HG03520 (cell line): ENCODE measurements around the gene ACAT2.
"Not testable (repeated sequence)": the region's sequence is repeated elsewhere in the genome, so short reads cannot be mapped to it uniquely, and the experiment has no call there.

ENCODE experiments used
- ATAC-seq: cut with Tn5 transposase; IDR thresholded peaks from one replicate; pipeline ENCODE4 v1.9.1; 2021; ENCODE audit warnings: mild to moderate bottlenecking, moderate library complexity; ENCODE audit not compliant: unreplicated experiment

The ACAT2 gene

DNA sequence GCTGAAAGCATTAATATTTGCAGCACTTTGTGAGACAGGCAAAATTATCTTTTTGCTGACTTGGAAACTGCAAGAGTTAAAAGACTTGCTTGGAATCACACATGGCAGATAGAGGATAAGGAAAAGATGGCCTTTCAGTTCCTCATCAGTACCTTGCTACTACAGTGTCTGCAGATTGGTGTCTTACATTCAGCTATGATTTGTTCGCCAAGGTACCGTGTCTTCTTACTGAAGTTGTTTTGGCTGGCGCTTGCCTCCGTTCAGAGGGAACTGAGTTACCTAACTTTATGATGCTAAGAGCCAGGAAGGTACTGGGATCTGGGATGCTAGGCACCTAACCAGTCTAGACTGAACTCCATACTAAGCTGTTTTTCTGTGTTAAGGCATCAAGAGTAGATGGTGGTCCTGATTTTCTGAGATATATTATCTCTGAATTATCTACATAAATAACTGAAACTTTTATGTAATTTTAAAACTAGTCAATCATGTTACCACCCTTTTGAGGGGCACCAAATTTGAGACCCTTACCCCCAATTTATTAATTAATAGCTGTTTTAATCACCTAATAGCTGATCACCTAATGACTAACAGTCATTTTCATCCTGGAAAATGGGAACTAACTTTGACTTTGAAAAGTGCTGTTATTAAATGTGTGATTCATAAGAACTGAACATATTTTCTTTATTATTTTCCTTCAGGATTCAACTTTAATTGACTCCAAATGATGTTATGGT lies 32.1 kb upstream of the ACAT2 start:
- no peak for ATAC-seq

DNA sequence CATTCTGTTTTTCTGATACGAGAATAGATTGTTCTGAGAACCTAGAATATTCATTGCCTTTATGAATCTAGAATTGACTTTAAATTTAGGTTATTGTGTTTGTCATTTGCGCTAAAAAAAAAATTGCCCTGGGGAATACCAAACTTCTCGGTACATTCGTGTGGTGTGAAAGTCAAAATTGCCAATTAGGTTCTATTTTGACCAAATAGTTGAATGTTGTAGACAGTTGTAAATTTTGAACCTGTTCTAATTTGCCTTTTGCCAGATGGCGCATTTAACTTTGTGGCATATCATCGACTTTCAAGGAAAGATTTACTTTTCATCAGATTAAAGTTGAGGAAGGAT lies 31.5 kb upstream of the ACAT2 start:
- ATAC-seq, result no peak

DNA sequence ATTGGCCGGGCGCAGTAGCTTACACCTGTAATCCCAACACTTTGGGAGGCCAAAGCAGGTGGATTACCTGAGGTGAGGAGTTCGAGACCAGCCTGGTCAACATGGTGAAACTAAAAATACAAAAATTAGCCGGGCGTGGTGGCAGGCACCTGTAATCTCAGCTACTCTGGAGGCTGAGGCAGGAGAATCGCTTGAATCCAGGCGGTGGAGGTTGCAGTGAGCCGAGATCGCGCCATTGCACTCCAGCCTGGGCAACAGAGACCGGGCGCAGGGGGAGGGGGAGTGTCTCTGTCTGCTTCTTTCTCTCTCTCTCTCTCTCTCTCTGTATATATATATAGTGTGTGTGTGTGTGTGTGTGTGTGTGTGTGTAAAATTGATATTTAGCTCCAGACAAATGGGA lies 29.3 kb upstream of the ACAT2 start:
- ATAC-seq, result not testable (repeated sequence)

DNA sequence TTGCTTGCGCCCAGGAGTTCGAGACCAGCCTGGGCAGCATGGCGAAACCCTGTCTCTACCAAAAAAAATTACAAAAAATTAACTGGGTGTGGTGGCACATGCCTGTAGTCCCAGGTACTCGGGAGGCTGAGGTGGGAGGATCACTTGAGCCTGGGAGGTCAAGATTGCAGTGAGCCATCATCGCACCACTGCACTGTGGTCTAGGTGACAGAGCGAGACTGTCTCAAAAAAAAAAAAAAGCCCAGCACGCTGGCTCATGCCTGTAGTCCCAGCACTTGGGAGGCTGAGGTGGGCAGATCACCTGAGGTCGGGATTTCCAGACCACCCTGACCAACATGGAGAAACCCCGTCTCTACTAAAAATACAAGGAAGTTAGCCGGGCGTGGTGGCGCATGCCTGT lies 28.4 kb upstream of the ACAT2 start:
- not testable (repeated sequence) for ATAC-seq

DNA sequence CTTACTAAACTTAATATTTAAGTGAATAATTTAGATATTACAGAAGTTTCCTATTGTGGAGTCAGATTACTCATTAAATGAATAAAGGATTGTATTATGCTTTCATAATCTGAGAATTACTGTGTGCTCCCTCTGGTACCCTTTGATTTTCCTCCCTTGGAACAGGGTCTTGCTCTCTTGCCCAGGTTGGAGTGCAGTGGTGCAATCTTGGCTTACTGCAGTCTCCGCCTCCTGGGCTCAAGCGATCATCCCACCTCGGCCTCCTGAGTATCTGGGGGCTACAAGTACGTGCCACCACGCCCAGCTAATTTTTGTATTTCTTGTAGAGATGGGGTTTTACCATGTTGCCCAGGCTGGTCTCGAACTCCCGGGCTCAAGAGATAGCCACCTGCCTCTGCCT lies 24.9 kb upstream of the ACAT2 start:
- no peak for ATAC-seq

DNA sequence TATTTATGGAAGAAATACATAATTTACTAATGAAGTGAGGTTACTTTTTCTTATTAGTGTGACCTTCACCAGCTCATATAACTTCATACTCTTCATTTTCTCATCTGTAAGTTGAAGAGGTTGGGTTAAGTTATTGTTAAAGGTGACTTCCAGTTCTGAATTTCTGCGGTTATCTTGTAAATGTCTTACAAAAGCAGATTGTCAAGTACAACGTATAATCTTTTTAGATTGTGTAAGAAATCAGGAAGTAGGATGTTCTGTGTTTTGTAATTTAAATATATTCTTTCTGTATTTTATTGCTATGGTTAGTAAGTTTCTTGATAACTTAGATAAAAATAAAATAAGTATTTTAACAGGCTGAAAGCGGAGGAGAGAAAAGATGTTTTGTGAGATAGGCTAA lies 22.5 kb upstream of the ACAT2 start:
- ATAC-seq, result no peak

DNA sequence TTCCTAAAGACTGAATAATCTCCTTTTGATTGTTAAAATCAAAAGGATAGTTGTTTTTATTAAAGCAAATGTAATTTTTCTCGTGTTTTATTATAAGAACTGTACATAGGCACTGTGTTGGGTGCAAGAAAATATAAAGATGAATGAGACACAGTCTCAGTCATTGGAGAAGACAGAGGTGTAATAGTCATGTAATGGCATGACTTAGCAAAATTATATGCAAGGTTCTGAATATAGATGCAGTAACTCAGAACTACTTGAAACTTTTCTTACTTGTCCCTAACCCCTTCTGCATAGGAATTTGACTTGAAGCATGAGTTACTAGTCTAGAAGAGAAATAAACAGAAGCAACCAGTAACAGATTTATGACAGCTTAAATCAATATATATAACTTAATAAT lies 19.7 kb upstream of the ACAT2 start:
- no peak for ATAC-seq

DNA sequence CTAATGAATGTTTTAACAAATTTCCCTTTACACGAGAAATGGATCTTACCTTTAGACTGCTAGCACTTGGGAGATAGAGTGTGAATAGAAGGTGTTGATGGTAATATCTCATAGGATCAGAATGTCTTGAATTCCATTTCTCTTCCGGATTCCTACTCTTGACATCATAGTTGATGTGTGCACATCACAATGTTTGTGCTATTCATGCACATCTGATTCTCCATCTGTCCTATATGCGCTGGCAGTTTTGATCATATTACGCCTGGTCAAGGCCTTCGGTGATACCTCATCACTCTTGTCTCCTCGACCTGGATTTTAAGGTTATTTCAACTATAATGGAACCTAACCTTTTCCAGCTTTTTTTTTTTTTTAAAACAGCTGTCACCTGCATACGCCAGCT lies 16.8 kb upstream of the ACAT2 start:
- no peak for ATAC-seq

DNA sequence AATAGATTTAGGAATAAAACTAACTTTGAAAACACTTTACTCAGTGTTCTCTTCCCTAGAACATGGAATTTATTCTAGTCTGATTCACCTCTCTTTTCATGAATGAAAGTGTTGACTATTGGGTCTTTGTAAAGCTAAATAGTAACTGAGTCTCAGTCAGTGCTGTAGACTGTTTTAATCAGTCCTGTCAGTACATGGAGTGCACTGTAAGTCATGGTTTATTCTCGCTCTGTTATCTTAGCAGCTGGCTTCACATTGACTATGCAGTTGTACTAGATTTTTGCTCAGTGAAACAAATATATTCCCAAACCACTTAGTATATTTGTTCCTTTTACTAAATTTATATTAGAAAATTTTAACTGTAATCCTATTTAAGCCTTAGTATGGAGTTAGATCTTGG lies 15.1 kb upstream of the ACAT2 start:
- no peak for ATAC-seq

DNA sequence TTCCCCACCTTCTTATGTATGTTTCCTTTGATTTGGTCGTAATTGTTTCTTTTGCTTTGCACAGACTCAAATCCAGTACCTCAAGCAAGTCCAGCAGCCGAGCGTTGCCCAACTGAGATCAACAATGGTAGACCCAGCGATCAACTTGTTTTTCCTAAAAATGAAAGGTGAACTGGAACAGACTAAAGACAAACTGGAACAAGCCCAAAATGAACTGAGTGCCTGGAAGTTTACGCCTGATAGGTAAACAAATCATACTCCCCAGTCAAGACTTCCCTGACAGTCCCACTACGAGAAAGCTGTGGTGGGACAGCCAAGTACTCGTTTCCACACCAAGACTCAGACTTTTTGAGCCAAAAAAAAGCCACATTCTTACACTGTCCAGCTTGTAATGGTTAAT lies 13.7 kb upstream of the ACAT2 start:
- ATAC-seq, result not testable (repeated sequence)

DNA sequence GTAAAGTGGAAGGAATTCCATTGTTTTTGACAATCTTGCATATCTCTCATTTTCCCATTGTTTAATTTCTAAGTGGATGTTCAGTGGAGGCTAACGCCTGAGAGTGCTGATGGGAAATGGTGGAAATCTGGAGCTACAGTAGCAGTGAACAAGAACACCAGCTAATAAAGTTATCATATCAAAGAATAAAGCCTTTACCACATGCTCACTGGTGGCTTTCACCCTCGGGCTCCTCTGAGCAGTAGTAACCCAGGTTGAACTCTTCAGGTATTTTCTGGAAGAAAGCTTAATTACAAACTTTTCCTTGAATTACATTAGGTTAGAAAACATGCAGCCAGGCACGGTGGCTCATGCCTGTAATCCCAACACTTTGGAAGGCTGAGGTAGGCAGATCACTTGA lies 10.4 kb upstream of the ACAT2 start:
- no peak for ATAC-seq

DNA sequence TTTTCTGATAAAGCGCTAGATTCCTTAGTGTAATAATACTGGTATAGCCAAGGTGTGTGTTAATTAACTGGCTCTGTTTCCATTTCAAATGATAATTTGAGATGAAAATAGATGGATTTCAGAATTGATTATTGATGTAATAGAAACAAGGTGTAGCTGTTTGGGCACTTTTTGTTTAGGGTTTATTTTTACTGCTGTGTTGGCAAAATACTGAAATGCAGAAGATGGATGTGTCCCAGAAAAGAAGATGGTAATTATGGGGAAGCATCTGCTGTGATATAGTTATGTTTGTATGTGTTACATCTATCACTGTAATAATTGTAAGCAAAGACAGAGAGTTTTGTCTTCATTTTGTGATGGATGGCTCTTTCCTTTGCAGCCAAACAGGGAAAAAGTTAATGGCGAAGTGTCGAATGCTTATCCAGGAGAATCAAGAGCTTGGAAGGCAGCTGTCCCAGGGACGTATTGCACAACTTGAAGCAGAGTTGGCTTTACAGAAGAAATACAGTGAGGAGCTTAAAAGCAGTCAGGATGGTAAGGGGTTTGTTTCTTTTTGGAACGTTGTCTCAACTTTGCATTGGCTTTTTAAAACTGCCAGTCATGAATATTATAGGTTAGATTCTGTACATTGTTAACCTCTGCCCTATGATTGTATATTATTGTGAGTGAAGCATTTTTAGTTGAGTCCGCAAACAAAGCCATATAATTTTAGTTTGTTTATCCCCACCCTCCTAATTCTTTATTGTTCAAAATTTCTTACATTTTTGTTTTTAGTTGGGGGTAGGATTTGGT lies 8.6 kb upstream of the ACAT2 start:
- ATAC-seq, result no peak

DNA sequence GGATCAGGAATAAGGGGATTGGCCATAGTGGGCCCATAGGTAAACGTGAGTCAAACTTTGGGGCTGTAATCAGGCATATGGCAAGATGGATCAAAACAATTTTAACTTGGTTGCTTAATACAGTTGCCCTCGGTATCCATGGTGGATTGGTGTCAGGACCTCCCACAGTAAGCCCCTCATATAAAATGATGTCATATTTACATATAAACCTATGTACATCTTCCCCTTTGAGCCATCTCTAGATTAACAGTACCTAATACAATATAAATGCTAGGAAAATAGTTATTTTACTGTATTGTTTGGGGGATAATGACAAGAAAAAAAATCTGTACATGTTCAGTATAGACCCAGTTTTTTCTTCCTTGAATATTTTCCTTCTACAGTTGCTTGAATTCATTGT lies 7.4 kb upstream of the ACAT2 start:
- ATAC-seq, result no peak

DNA sequence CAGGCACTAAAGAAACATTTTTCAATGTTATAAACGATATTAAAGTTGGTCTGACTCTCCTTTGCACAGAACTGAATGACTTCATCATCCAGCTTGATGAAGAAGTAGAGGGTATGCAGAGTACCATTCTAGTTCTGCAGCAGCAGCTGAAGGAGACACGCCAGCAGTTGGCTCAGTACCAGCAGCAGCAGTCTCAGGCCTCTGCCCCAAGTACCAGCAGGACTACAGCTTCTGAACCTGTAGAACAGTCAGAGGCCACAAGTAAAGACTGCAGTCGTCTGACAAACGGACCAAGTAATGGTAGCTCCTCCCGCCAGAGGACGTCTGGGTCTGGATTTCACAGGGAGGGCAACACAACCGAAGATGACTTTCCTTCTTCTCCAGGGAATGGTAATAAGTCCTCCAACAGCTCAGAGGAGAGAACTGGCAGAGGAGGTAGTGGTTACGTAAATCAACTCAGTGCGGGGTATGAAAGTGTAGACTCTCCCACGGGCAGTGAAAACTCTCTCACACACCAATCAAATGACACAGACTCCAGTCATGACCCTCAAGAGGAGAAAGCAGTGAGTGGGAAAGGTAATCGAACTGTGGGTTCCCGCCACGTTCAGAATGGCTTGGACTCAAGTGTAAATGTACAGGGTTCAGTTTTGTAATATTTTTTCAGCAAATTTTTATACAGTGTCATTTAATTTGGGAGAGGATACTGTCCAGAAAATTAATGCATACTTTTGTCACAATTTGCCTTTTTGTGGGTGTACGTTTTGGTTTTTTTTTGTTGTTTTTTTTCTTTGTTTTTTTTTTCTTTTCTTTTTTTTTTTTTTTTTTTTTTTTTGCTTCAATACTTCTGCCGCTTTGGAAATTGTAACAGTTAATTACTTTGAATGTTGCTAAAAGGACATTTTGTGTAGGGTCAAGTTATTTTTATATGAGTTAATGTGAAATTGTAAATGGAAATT lies 6.6 kb upstream of the ACAT2 start:
- no peak for ATAC-seq

DNA sequence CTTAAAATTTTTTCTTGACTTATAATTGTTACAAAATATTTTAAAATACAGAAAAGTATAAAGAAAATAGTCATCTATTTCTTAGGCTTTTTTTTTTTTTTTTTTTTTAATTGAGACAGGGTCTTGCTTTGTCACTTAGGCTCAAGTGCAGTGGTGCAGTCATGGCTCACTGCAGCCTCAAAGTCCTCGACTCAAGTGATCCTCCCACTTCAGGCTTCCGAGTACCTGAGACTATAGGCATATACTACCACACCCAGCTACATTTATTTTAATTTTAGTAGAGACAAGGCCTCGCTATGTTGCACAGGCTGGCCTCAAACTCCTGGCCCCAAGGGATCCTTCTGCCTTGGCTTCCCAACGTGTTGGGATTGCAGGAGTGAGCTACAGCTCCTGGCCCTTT lies 5.3 kb upstream of the ACAT2 start:
- no peak for ATAC-seq

DNA sequence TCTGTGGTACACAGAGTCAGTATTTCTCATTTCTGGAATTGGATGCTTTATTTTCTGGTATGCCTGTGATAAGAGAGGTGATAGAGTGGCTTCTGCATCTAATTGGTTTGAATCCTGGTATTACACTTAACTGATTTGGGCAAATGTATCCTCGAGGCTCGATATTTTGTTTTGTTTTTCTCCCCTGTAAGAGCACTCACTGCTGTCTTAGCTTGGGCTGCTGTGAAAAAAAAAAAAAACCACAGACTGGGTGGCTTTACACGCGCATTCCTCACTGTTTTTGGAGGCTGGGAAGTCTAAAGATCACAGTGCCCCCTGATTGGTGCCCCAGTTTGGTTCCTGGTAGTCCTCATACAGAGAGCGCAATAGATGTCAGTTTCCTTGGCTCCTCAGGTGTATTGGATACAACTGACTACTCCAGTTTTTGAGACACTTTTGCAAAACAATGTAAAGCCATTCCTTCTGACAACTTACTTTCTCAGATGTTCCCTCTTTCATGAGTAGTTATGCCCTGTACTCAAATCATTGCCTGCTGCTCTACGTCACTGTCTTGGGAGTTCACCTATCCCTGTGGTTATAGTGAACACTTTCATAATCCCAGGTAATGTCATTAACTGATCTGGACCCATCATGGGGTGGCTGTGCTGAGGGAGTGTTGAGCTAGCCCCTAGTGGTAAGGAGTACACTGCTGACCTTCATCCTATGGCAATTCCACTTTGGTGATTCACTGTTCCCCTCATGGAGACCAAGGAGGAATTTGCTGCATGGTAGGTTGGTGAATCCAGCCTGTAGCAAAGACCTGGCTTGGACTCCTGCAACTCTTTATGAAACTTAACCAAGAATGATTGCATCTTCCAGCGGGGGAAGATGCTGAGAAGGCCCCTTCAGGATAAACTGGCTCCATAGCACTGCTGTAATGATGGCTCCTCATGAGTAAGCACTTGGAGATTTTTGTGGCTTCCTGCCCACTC lies 3.5 kb upstream of the ACAT2 start:
- ATAC-seq, result no peak

DNA sequence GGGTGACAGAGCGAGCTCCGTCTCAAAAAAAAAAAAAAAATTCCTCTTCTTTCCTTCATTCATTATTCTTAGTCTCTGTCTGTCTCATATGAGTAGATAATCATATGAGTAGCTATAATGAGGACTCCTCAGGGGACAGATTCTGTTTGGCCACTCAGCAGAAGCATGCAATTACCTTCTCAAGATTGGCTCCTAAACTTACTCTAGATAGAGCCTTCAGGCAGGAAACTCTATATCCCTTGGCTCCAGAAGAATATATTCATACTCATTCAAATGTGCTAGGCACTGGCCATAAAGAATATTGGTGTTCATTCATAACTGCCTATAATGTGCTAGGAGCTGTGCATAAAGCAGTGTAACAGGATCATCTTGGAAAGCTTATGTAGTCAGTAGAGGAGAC lies 2.2 kb upstream of the ACAT2 start:
- ATAC-seq, result no peak

DNA sequence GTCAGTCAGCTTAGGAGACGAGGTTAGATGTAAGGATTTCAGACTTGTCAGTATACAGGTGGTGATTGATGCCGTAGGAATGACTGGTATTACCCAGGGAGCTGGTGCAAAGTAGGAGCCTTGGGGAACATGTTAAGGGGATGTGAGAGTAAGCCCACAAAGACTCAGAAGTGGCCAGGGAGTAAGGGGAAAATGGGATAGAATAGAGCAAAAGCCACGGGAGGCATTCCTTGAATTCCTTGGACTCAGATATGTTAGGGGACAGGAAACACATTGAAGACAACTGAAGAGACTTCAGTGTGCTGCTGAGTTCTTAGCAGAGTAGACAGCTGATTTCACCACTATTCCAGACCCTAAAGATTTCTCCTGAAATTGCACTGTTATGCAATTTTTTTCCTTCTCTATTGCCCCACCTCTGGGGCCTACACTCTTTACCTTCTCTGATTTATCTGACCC lies 1.2 kb upstream of the ACAT2 start:
- no peak for ATAC-seq

DNA sequence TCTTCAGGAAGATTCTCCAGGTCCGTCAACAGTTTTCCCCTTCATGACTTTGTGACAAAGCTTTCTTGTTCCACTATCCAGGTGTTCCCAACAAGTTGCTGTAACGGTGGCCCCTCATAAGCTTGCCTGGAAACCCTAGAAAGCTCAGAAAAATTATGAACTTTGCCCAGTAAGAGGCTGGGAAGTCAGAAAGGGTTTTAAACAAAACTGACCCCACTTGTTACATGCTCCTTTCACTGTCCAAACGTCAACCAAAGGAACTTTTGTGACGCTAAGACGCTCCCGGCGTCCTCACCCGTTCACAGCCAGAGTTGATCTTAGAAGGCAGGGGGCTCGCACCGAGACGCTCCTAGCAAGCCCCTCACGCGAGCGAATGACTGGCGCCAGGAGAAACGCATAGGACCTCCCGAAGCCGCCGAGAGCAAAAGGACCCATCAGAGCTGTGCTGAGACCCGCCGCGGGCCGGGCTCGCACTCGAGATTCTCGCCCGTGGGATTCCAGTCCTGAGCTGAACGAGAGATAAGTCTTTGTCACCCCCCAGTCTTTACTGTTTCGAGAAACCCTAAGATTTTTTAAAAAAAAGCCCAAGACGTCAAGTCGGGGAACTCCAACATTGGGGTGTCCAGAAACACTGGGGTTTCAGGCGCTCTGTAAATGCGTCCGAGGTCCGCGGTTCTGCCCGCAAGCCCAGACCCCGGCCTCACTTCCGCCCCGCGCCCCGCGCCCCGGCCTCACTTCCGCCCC lies 544 bp upstream of the ACAT2 start:
- no peak for ATAC-seq
